GM21528 (cell line): ENCODE measurements around the gene RAB20.
"Not testable (repeated sequence)": the region's sequence is repeated elsewhere in the genome, so short reads cannot be mapped to it uniquely, and the experiment has no call there.

Source experiments
- ATAC-seq: cut with Tn5 transposase; IDR thresholded peaks from one replicate; pipeline ENCODE4 v1.9.1; 2021; ENCODE audit warnings: mild to moderate bottlenecking, moderate library complexity; ENCODE audit not compliant: unreplicated experiment, low FRiP score

RAB20 gene

DNA sequence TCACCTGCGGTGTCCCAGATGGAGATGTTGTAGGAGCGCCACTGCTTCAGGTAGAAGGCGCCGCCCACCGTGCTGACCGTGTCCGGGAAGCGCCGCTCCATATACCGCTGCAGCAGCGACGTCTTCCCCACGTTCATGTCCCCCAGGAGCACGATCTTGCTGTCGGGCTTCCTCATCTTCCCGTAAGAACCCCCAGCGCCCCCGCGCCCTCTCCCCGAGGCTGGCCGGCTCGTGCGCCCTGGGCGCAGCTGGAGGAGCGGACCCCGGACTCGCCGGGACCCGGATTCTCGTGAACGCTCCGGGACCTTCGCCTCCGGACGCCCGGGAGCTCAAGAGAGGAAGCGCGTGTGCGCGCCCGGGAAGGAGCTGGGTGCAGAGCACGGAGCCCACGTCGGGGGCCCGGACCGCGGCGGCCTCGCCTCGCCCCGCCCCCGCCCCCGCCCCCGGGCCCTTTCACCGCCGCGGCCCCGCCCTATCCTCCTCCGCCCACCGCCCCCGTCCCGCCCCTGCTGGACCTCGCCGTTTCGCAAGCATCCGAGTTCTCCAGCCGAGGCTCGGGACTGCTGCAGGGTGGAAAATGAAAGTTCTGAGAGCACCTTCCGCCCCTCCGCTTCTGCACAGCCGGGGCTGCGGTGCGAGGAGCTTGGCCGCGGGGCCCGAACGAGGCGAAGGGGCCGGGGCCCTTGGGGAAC lies at the start of gene RAB20:
Gene RAB20 (minus strand): TSS at position 379 of the 692 bp plus-strand sequence. CDS start 203 bp downstream, at position 176.
- peak; percentile 77 for ATAC-seq

GRCh38 chr13:110610955-110611595 lies 49.6 kb upstream of the RAB20 start:
- no peak for ATAC-seq

GRCh38 chr13:110607675-110608224 lies 46.2 kb upstream of the RAB20 start:
- no peak for ATAC-seq

GRCh38 chr13:110606281-110606680 lies 44.8 kb upstream of the RAB20 start:
- not testable (repeated sequence) for ATAC-seq

- no peak for ATAC-seq
These were observed 43.6 kb upstream of the RAB20 start for GRCh38 chr13:110605132-110605531.

DNA sequence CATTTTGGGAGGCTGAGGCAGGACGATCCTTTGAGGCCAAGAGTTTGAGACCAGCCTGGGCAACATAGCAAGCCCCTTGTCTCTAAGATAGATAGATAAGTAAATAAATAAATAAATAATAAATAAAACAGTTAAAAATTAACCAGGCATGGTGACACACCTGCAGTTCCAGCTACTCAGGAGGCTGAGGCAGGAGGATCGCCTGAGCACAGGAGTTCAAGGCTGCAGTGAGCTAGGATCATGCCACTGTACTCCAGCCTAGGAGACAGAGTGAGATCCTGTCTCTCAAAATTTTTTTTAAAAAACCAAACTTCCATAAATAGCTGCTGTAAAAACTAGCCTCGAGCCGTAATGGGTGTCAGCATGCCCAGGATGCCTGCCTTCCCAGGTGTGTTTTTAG lies 39.5 kb upstream of the RAB20 start:
- no peak for ATAC-seq

DNA sequence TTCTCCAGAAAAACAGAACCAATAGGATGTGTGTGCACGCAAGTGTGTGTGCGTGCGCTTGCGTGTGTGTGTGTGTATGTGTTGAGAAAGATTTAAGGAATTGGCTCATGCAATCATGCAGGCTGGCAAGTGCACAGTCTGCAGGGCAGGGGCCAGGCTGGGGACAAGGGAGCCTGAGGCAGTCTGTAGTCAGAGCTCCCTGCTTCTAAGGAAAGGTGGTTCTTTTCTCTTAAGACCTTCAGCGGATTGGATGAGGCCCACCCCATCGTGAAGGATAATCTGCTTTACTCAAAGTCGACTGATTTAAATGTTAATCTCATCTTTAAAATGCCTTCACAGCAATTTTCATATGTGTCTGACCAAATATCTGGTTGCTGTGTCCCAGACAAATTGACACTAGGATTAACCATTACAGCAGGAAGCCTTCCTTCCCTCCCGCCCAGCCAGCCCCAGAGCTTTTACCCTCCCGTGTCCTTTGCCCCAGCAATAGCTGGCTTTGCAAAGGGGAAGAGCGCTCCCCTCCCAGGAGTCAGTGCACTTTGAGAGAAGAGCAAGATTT lies 38.8 kb upstream of the RAB20 start:
- no peak for ATAC-seq

- no peak for ATAC-seq
These were observed 35.6 kb upstream of the RAB20 start for GRCh38 chr13:110597041-110597689.

DNA sequence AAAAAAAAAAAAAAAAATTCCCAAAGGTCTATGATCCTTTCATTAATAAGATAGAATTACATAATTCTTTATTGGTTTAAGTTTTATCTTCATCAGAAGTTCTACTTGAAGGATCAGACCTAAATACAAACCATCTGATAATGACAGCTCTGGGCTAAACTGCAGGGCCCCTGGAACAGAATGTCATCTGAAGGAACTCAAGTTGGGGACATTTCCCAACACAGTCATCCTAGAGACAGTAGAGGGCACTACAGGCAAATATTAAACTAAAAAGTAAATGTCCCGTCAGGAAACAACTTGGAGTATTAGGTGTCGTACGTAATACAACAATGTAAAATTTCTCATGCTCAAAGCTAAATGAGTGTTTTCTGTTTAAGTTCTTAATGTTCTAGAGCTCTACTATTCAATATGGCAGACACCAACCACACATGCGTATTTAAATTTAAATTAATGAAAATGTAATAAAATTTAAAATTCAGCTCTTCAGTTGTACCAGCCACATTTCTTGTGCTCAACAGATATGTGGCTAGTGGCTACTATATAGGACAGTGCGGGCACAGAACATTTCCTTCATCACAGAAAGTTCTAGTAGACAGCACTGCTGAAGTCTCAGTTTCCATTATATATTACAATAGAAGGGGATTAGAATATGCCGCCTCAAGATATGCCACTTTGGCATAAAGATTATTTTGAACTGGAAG lies 32.1 kb upstream of the RAB20 start:
- peak; percentile 80 for ATAC-seq

DNA sequence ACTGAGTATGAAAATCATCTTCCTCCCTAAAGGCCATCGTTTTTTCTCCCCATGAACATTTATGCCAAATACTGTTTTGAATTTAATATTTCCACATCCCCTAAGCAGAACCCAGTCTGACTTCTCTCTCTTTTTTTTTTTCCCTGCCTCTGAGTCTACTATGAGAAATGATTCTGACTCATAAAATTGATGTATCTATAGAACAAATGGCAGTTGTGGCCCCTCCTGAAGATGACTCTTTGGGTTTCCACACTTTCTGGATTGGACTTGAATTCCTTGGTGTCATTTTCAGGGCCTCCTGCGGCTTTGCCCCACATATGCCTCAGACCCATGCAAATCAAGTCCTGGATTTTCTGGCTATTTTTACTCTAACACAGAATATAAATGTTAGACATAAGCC lies 31.1 kb upstream of the RAB20 start:
- no peak for ATAC-seq

GRCh38 chr13:110590577-110590976 lies 29.1 kb upstream of the RAB20 start:
- no peak for ATAC-seq

DNA sequence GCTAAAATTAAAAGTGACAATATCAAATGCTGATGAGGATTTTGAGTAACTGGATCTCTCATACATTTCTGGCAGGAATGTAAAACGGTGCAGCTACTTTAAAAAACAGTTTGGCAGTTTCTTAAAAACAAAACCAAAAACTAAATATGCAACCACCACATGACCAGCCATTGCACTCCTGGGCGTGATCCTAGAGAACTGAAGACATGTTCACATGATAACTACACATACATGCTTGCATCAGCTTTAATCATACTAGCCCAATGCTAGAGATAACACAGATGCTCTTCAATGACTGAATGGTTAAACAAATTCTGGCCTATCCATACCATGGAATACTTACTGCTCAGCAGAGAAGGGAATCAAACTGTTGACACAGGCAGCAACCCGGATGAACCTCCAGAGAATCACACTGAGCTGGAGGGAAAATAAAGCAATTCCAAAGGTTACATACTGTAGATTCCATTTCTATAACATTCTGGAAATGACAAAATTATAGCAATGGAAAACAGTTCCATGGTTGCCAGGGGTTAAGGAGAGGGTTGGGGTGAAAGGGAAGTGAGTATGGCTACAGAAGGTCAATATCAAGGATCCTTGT lies 28.4 kb upstream of the RAB20 start:
- no peak for ATAC-seq

DNA sequence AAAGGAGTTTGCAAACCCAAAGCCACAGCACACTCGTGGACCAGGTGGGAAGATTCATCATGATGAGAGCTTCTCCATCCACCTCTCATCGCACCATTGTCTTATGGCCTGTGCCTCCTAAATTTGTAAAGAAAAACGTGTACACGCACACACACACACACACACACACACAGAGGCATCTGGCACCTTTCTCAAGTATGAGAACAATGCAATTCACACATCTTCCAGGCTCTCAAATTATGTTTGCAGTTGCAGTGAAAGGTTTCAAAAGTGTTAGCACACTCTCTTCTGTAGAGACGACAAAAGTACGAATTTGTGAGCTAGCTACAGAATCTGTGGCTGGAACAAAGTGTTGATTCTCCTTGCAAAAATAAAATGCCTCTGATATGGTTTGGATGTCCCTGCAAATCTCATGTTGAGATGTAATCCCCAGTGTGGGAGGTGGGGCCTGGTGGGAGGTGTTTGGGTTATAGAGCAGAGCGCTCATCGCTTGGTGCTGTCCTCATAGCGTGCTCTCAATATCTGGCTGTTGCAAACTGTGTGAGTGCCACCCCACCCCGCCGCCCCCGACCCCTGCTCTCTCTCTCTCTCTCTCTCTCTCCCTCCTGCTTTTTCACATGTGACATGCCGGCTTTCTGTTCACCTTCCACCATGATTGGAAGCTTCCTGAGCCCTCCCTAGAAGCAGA lies 21.8 kb upstream of the RAB20 start:
- ATAC-seq, result no peak

- no peak for ATAC-seq
These were observed 21.0 kb upstream of the RAB20 start for GRCh38 chr13:110582421-110582954.

- no peak for ATAC-seq
These were observed 20.1 kb upstream of the RAB20 start for GRCh38 chr13:110581506-110582185.

GRCh38 chr13:110580800-110581199 lies 19.3 kb upstream of the RAB20 start:
- ATAC-seq, result no peak

DNA sequence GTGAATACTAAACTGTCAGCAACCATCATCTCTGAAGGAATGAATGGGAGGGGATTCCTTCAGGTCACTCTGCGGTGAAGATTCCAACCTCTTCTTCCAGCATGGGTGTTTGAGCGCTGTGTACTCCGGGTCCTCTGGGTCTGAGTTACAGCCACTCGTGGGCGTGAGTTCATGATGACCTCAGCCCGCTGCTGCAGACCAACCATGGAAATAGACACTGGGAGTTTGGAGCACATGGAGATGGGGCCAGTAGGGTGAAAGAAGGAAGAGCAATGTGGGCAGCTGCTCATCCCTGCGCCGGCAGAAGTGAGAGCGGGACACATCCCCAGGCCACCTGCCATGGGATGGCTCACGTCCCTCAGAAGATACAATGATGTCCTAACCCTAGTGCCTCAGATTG lies 16.8 kb upstream of the RAB20 start:
- no peak for ATAC-seq

- no peak for ATAC-seq
These were observed 15.4 kb upstream of the RAB20 start for GRCh38 chr13:110576736-110577476.
